ENCODE measurements around the gene IGF2R. TPM values are rescaled to one million over a fixed set of nuclear protein-coding genes. Genes with fewer than 3 reads are reported as not detected.
"Not testable (repeated sequence)": the region's sequence is repeated elsewhere in the genome, so short reads cannot be mapped to it uniquely, and the experiment has no call there.

Gene IGF2R
- polyA plus RNA-seq, 3 donors: 59.5 to 61.1 (median 60.8) TPM

- no peak for DNase-seq (ENCODE audit: extremely low read depth in 1 of 11, low read depth in 9 of 11, low spot score in 4 of 11)
These were observed 168.5 kb downstream of the IGF2R start for GRCh38 chr6:160137130-160137988.

GRCh38 chr6:160137989-160138835 is 169.3 kb downstream of the IGF2R start:
- DNase-seq (ENCODE audit: extremely low read depth in 1 of 11, low read depth in 9 of 11, low spot score in 4 of 11): peak in 9 of 11 donors; percentile 21 to 36 (median 29)

- no peak for DNase-seq (ENCODE audit: extremely low read depth in 1 of 11, low read depth in 9 of 11, low spot score in 4 of 11)
These were observed 170.0 kb downstream of the IGF2R start for GRCh38 chr6:160138839-160139419.

- DNase-seq (ENCODE audit: extremely low read depth in 1 of 11, low read depth in 9 of 11, low spot score in 4 of 11): no peak
These were observed 170.6 kb downstream of the IGF2R start for GRCh38 chr6:160139420-160139851.

GRCh38 chr6:160140493-160140892 is 171.6 kb downstream of the IGF2R start:
- DNase-seq (ENCODE audit: extremely low read depth in 1 of 11, low read depth in 9 of 11, low spot score in 4 of 11): not testable (repeated sequence)

GRCh38 chr6:160141001-160141726 is 172.3 kb downstream of the IGF2R start:
- DNase-seq (ENCODE audit: extremely low read depth in 1 of 11, low read depth in 9 of 11, low spot score in 4 of 11): no peak

GRCh38 chr6:160142115-160142715 is 173.3 kb downstream of the IGF2R start:
- no peak for DNase-seq (ENCODE audit: extremely low read depth in 1 of 11, low read depth in 9 of 11, low spot score in 4 of 11)

- no peak for DNase-seq (ENCODE audit: extremely low read depth in 1 of 11, low read depth in 9 of 11, low spot score in 4 of 11)
These were observed 177.7 kb downstream of the IGF2R start for GRCh38 chr6:160146454-160147145.

GRCh38 chr6:160147146-160147536 is 178.3 kb downstream of the IGF2R start:
- DNase-seq (ENCODE audit: extremely low read depth in 1 of 11, low read depth in 9 of 11, low spot score in 4 of 11): no peak

GRCh38 chr6:160154471-160154870 is 185.6 kb downstream of the IGF2R start:
- DNase-seq (ENCODE audit: extremely low read depth in 1 of 11, low read depth in 9 of 11, low spot score in 4 of 11): no peak

GRCh38 chr6:160156842-160157241 is 188.0 kb downstream of the IGF2R start:
- DNase-seq (ENCODE audit: extremely low read depth in 1 of 11, low read depth in 9 of 11, low spot score in 4 of 11): no peak

- DNase-seq (ENCODE audit: extremely low read depth in 1 of 11, low read depth in 9 of 11, low spot score in 4 of 11): peak in 1 of 11 donors; percentile 16
These were observed 191.6 kb downstream of the IGF2R start for GRCh38 chr6:160160450-160160849.

Other genes with a start within 250 kb of the IGF2R start
- gene WTAP, start 241.6 kb upstream of the IGF2R start, polyA plus RNA-seq (ENCODE audit: insufficient read length in 3 of 3): 100 to 1,000 TPM; 123 to 146 (median 125) TPM
- 10 to 100 TPM; 43.6 to 58.3 (median 51.0) TPM for gene ACAT2, start 207.0 kb upstream of the IGF2R start, polyA plus RNA-seq (ENCODE audit: insufficient read length in 3 of 3)
- 100 to 1,000 TPM; 260 to 295 (median 266) TPM for gene TCP1, start 179.5 kb upstream of the IGF2R start, polyA plus RNA-seq (ENCODE audit: insufficient read length in 3 of 3)
- gene MRPL18, start 178.6 kb upstream of the IGF2R start, polyA plus RNA-seq (ENCODE audit: insufficient read length in 3 of 3): 10 to 100 TPM; 58.9 to 71.8 (median 63.0) TPM
- under 1 TPM; 0.14 to 0.35 (median 0.24) TPM for gene PNLDC1, start 168.8 kb upstream of the IGF2R start, polyA plus RNA-seq (ENCODE audit: insufficient read length in 3 of 3)
- under 1 TPM; 0.02 to 0.05 (median 0.03) TPM for gene MAS1, start 78.1 kb upstream of the IGF2R start, polyA plus RNA-seq (ENCODE audit: insufficient read length in 3 of 3)
- 1 to 10 TPM in 1 of 3 donors, under 1 TPM in 2; 0.82 to 1.0 (median 0.89) TPM for gene SLC22A1, start 152.7 kb downstream of the IGF2R start, polyA plus RNA-seq (ENCODE audit: insufficient read length in 3 of 3)

All from renal cortex interstitium (tissue), 11 donors.